ENCODE data around the gene ZNF580. TPM values are rescaled to one million over a fixed set of nuclear protein-coding genes. Genes with fewer than 3 reads are reported as not detected.

ZNF580 gene
- total RNA-seq, 1 donor, result 6.5 TPM

GRCh38 chr19:55673889-55674288 is 33.1 kb downstream of the ZNF580 start:
- DNase-seq (ENCODE audit: insufficient read length, low spot score, missing footprints), result no peak
- TF ChIP-seq, protein P1, sequence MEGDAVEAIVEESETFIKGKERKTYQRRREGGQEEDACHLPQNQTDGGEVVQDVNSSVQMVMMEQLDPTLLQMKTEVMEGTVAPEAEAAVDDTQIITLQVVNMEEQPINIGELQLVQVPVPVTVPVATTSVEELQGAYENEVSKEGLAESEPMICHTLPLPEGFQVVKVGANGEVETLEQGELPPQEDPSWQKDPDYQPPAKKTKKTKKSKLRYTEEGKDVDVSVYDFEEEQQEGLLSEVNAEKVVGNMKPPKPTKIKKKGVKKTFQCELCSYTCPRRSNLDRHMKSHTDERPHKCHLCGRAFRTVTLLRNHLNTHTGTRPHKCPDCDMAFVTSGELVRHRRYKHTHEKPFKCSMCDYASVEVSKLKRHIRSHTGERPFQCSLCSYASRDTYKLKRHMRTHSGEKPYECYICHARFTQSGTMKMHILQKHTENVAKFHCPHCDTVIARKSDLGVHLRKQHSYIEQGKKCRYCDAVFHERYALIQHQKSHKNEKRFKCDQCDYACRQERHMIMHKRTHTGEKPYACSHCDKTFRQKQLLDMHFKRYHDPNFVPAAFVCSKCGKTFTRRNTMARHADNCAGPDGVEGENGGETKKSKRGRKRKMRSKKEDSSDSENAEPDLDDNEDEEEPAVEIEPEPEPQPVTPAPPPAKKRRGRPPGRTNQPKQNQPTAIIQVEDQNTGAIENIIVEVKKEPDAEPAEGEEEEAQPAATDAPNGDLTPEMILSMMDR (IDR thresholded peaks at IDR 0.05; ENCODE audit: extremely low read depth, low read depth, low read length), result no peak
- Histone ChIP-seq H3K27me3 (ENCODE audit: insufficient read depth, low read length) (no peaks in the 10 kb centered on the region), H3K9me3 (ENCODE audit: low read depth, low read length) (no peaks in the 10 kb centered on the region), H3K4me2 (ENCODE audit: insufficient read depth, low read length) (no peak overlapping the region), H2AFZ (ENCODE audit: low read length) (no peak overlapping the region), H3K27ac (ENCODE audit: low read depth, low read length) (no peak overlapping the region), H4K20me1 (ENCODE audit: insufficient read depth, low read length) (peaks cover 77% of the 10 kb centered on the region), H3K36me3 (ENCODE audit: insufficient read depth, low read length) (peaks cover 42% of the 10 kb centered on the region), H3K4me1 (ENCODE audit: insufficient read depth, low read length) (peaks cover 32% of the 10 kb centered on the region), H3K79me2 (ENCODE audit: insufficient read depth, low read length) (peaks cover 89% of the 10 kb centered on the region), H3K4me3 (ENCODE audit: insufficient read depth, low read length) (no peak overlapping the region)

GRCh38 chr19:55674459-55674840 is 33.6 kb downstream of the ZNF580 start:
- Histone ChIP-seq H4K20me1 (ENCODE audit: insufficient read depth, low read length) (peaks cover 78% of the 10 kb centered on the region), H3K4me2 (ENCODE audit: insufficient read depth, low read length) (peak overlapping the region; percentile 98), H3K79me2 (ENCODE audit: insufficient read depth, low read length) (peaks cover 89% of the 10 kb centered on the region), H3K4me3 (ENCODE audit: insufficient read depth, low read length) (peak overlapping the region; percentile 97), H3K4me1 (ENCODE audit: insufficient read depth, low read length) (peaks cover 32% of the 10 kb centered on the region), H3K27me3 (ENCODE audit: insufficient read depth, low read length) (no peaks in the 10 kb centered on the region), H3K36me3 (ENCODE audit: insufficient read depth, low read length) (peaks cover 41% of the 10 kb centered on the region), H2AFZ (ENCODE audit: low read length) (no peak overlapping the region), H3K27ac (ENCODE audit: low read depth, low read length) (peak overlapping the region; percentile 53), H3K9me3 (ENCODE audit: low read depth, low read length) (no peaks in the 10 kb centered on the region)
- TF ChIP-seq, protein P1 (IDR thresholded peaks at IDR 0.05; ENCODE audit: extremely low read depth, low read depth, low read length), result no peak
- no peak for DNase-seq (ENCODE audit: insufficient read length, low spot score, missing footprints)

- Histone ChIP-seq H2AFZ (ENCODE audit: low read length) (peak within 1 kb of the TSS; percentile 74), H3K27me3 (ENCODE audit: insufficient read depth, low read length) (no peaks in the 10 kb centered on the region), H3K4me1 (ENCODE audit: insufficient read depth, low read length) (peaks cover 32% of the 10 kb centered on the region), H3K4me2 (ENCODE audit: insufficient read depth, low read length) (peak within 1 kb of the TSS; percentile 98), H4K20me1 (ENCODE audit: insufficient read depth, low read length) (peaks cover 78% of the 10 kb centered on the region), H3K27ac (ENCODE audit: low read depth, low read length) (peak within 1 kb of the TSS; percentile 85), H3K36me3 (ENCODE audit: insufficient read depth, low read length) (peaks cover 41% of the 10 kb centered on the region), H3K79me2 (ENCODE audit: insufficient read depth, low read length) (peaks cover 89% of the 10 kb centered on the region), H3K9me3 (ENCODE audit: low read depth, low read length) (no peaks in the 10 kb centered on the region), H3K4me3 (ENCODE audit: insufficient read depth, low read length) (peak within 1 kb of the TSS; percentile 97)
- TF ChIP-seq, protein P1 (IDR thresholded peaks at IDR 0.05; ENCODE audit: extremely low read depth, low read depth, low read length), result no peak
- peak; percentile 100 for DNase-seq (ENCODE audit: insufficient read length, low spot score, missing footprints)
Measured at GRCh38 chr19:55674841-55675660, 34.2 kb downstream of the ZNF580 start, which contains the start of gene EPN1. TSS of gene EPN1 (plus strand) at chr19:55675226. CDS start at chr19:55678628, 3,402 bp downstream.

DNA sequence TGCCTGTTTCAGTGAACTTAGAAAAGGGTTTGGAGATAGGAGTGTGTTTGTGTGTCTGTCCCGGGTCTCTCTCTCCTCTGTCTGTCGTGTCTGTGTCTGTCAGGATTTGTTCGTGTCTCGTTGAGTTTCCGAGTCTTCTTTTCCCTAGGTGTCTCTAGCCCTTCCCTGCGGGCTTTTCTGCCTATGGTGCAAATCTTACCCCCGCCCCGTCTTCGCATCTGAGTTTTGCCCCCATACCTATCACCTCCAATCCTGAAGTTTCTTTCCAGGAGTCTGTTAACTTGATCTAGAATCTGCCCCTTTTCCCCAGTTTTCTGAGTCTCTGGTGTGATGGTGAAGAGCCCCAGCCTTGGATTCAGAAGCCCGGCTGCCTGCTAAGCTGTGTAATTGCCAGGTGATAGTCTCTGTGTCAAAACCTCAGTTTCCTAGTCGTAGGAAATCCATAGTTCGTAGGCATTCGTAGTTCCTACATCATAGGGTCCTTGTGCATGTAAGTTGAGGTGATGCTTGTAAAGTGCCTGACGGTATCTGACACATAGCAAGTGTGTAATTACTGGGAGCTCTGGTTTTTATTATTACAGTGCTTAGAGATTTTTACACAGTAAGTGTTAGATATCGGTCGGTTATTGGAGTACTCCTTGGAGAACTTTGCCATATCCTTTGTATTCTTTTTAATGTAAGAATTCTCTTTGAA is 35.0 kb downstream of the ZNF580 start:
- Histone ChIP-seq H3K27ac (ENCODE audit: low read depth, low read length) (peak overlapping the region; percentile 85), H3K27me3 (ENCODE audit: insufficient read depth, low read length) (no peaks in the 10 kb centered on the region), H3K9me3 (ENCODE audit: low read depth, low read length) (no peaks in the 10 kb centered on the region), H3K4me3 (ENCODE audit: insufficient read depth, low read length) (peak overlapping the region; percentile 97), H2AFZ (ENCODE audit: low read length) (peak overlapping the region; percentile 74), H3K36me3 (ENCODE audit: insufficient read depth, low read length) (peaks cover 37% of the 10 kb centered on the region), H4K20me1 (ENCODE audit: insufficient read depth, low read length) (peaks cover 78% of the 10 kb centered on the region), H3K79me2 (ENCODE audit: insufficient read depth, low read length) (peaks cover 89% of the 10 kb centered on the region), H3K4me1 (ENCODE audit: insufficient read depth, low read length) (peaks cover 32% of the 10 kb centered on the region), H3K4me2 (ENCODE audit: insufficient read depth, low read length) (peak overlapping the region; percentile 98)
- DNase-seq (ENCODE audit: insufficient read length, low spot score, missing footprints), result no peak
- TF ChIP-seq, protein P1 (IDR thresholded peaks at IDR 0.05; ENCODE audit: extremely low read depth, low read depth, low read length), result no peak
